Ovary (tissue), 9 donors: ENCODE results near the gene LCN2. TPM values are rescaled to one million over a fixed set of nuclear protein-coding genes. Genes with fewer than 3 reads are reported as not detected.

ENCODE experiments used
- DNase-seq, 5 donors: peaks; one replicate each; pipeline ENCODE4 v3.0.0-alpha.2; 2019 to 2020
- H3K27ac ChIP-seq, 2 donors: fragments of 200-600 bp; one replicate each; pipeline versions ENCODE4 v1.5.1 to v1.8.0; 2019 to 2022
- H3K27me3 ChIP-seq: fragments of 200-600 bp; one replicate; pipeline ENCODE4 v1.8.0; 2022
- H3K36me3 ChIP-seq: fragments of 200-600 bp; sonication (generic); one replicate; pipeline ENCODE4 v1.5.1; 2019
- H3K4me1 ChIP-seq: one replicate; pipeline ENCODE4 v1.8.1; 2013; ENCODE audit warnings: mild to moderate bottlenecking, moderate library complexity; ENCODE audit not compliant: insufficient read depth
- H3K4me3 ChIP-seq: fragments of 200-600 bp; sonication (generic); one replicate; pipeline ENCODE4 v1.5.1; 2017
- H3K9me3 ChIP-seq, 2 donors: fragments of 200-600 bp in 1 of 2; sonication (generic) in 1 of 2; one replicate each; pipeline versions ENCODE4 v1.5.1 to v1.8.1; 2013 to 2019; ENCODE audit warnings: mild to moderate bottlenecking in 1 of 2, moderate library complexity in 1 of 2
- CTCF ChIP-seq, 3 donors: fragments of 450-650 bp in 2 of 3; fragments of 200-600 bp in 1 of 3; IDR thresholded peaks; one replicate each; pipeline versions ENCODE4 v1.5.1 to v1.8.0; 2016 to 2022; ENCODE audit warnings: antibody characterized with exemption in 3 of 3, mild to moderate bottlenecking in 1 of 3
- EP300 ChIP-seq: sonication (generic); formaldehyde crosslinking; IDR thresholded peaks from one replicate; pipeline ENCODE4 v1.6.1; 2017; ENCODE audit warnings: antibody characterized with exemption
- POLR2A ChIP-seq: fragments of 450-650 bp; IDR thresholded peaks from one replicate; pipeline ENCODE4 v1.6.1; 2017; ENCODE audit warnings: antibody characterized with exemption, mild to moderate bottlenecking, moderate library complexity
- WGBS, 3 donors: extraction: QIAGEN DNeasy Blood & Tissue Kit in 1 of 3; methylation state at CpG; one replicate each; pipeline versions ENCODE4 v1.1.5 to v1.1.7; 2013 to 2017; 5-methylcytosine and 5-hydroxymethylcytosine counted together
- intact Hi-C, 4 donors: fragments of 100-400 bp; cut with DNase I; formaldehyde crosslinking; loops; one replicate each; pipeline versions ENCODE4 v1.11.0 to v1.15.1; 2022 to 2023
- polyA plus RNA-seq, 2 donors: library from polyadenylated mRNA; stranded (reverse); fragments of 200-250 nt in 1 of 2; fragments of 350-450 nt in 1 of 2; fragmentation: Illumina TruSeq in 1 of 2; extraction: RNeasy Lipid Tissue Mini Kit (QIAGEN cat#74804) in 1 of 2; gene quantifications; one replicate each; pipeline ENCODE4 v1.2.3, GENCODE V29; 2013 to 2014
- total RNA-seq, 7 donors: library from RNA; depleted of rRNA in 2 of 7; stranded (reverse); fragments of >200 nt in 2 of 7; fragmentation: NEBNext Ultra II Directional in 3 of 7; extraction: Animal tissue kit (Norgen Biotek cat#: 25700) in 3 of 7; gene quantifications; one replicate each; pipeline versions ENCODE4 v1.1.0 to v1.2.4, GENCODE V29; 2016 to 2023
- donor health status: DM: no; HTN: no; CAD: no; lungs with moderate emphysema.
- donor health status: DM: no; HTN: no; CAD: no.
- donor health status: Bipolar disorder and iron deficiency.
- donor health status: DM: yes; HTN: yes; CAD: no.
- donor health status: DM: no; HTN: no; CAD: no.
- donor health status: DM: yes; HTN: yes; CAD: no.

LCN2 gene
- total and polyA plus RNA-seq, 9 donors, result 0.33 to 19.5 (median 3.6) TPM; not detected in 2

GRCh38 chr9:128121924-128122808 is 27.1 kb upstream of the LCN2 start:
- WGBS, 3 donors, result 82 to 90% (median 84%) methylated on average over 27 of the region's 27 CpGs
- intact Hi-C loops, result no loop called here
- no peaks in the 10 kb centered on the region for H3K36me3 ChIP-seq
- TF ChIP-seq EP300 (no peak), POLR2A (no peak), CTCF (IDR thresholded peaks at IDR 0.05) (no peak)
- peak in 2 of 5 donors; percentile 25 to 36 for DNase-seq
- no peak overlapping the region for H3K4me3 ChIP-seq
- H3K9me3 ChIP-seq, result no peaks in the 10 kb centered on the region
- H3K27me3 ChIP-seq, result no peaks in the 10 kb centered on the region
- peaks cover 8% of the 10 kb centered on the region for H3K4me1 ChIP-seq
- no peak overlapping the region for H3K27ac ChIP-seq

GRCh38 chr9:128122809-128123175 is 26.5 kb upstream of the LCN2 start:
- Histone ChIP-seq H3K4me1 (peaks cover 6% of the 10 kb centered on the region), H3K27me3 (no peaks in the 10 kb centered on the region), H3K9me3 (no peaks in the 10 kb centered on the region), H3K36me3 (no peaks in the 10 kb centered on the region), H3K4me3 (no peak overlapping the region), H3K27ac (no peak overlapping the region)
- no peak for TF ChIP-seq EP300
- no peak for TF ChIP-seq CTCF (IDR thresholded peaks at IDR 0.05)
- TF ChIP-seq POLR2A, result no peak
- intact Hi-C loops, result no loop called here
- WGBS, 3 donors, result 90 to 92% (median 90%) methylated on average over 24 of the region's 24 CpGs
- DNase-seq, result peak in 2 of 5 donors; percentile 31 to 36

GRCh38 chr9:128123451-128124080 is 25.7 kb upstream of the LCN2 start:
- H3K36me3 ChIP-seq, result no peaks in the 10 kb centered on the region
- peak in 2 of 5 donors; percentile 33 to 37 for DNase-seq
- H3K27me3 ChIP-seq, result no peaks in the 10 kb centered on the region
- TF ChIP-seq POLR2A (no peak), CTCF (IDR thresholded peaks at IDR 0.05) (no peak), EP300 (no peak)
- no peak overlapping the region for H3K27ac ChIP-seq
- H3K9me3 ChIP-seq, result no peaks in the 10 kb centered on the region
- intact Hi-C loops, result no loop called here
- H3K4me1 ChIP-seq, result peaks cover 4% of the 10 kb centered on the region
- 82 to 88% (median 84%) methylated on average over 21 of the region's 21 CpGs for WGBS, 3 donors
- H3K4me3 ChIP-seq, result no peak overlapping the region

- peaks cover 9% of the 10 kb centered on the region for H3K4me1 ChIP-seq
- peak in 2 of 5 donors; percentile 22 to 31 for DNase-seq
- no peak overlapping the region for H3K27ac ChIP-seq
- no peak for TF ChIP-seq POLR2A
- no peak for TF ChIP-seq CTCF (IDR thresholded peaks at IDR 0.05)
- no peak for TF ChIP-seq EP300
- intact Hi-C loops, result no loop called here
- no peaks in the 10 kb centered on the region for H3K36me3 ChIP-seq
- H3K27me3 ChIP-seq, result no peaks in the 10 kb centered on the region
- no peaks in the 10 kb centered on the region for H3K9me3 ChIP-seq
- no peak overlapping the region for H3K4me3 ChIP-seq
- WGBS, 3 donors, result 86 to 92% (median 87%) methylated on average over 8 of the region's 8 CpGs
These were observed 24.8 kb upstream of the LCN2 start for GRCh38 chr9:128124451-128124850.
